ENCODE results near the gene ENKD1.

ENKD1 gene

GRCh38 chr16:67650023-67650422 lies 16.5 kb downstream of the ENKD1 start:
- no peak for DNase-seq (ENCODE audit: low read depth)

GRCh38 chr16:67649494-67649931 lies 17.0 kb downstream of the ENKD1 start:
- DNase-seq (ENCODE audit: low read depth) = no peak

- no peak for DNase-seq (ENCODE audit: low read depth)
Observed at GRCh38 chr16:67648764-67649407, 17.7 kb downstream of the ENKD1 start.

- DNase-seq (ENCODE audit: low read depth) = no peak
Observed at GRCh38 chr16:67648088-67648763, 18.3 kb downstream of the ENKD1 start.

- no peak for DNase-seq (ENCODE audit: low read depth)
Observed at GRCh38 chr16:67647681-67648080, 18.9 kb downstream of the ENKD1 start.

- no peak for DNase-seq (ENCODE audit: low read depth)
Observed at GRCh38 chr16:67647111-67647651, 19.4 kb downstream of the ENKD1 start.

GRCh38 chr16:67645397-67646121 lies 21.0 kb downstream of the ENKD1 start:
- no peak for DNase-seq (ENCODE audit: low read depth)

GRCh38 chr16:67644038-67644437 lies 22.5 kb downstream of the ENKD1 start:
- DNase-seq (ENCODE audit: low read depth) = no peak

GRCh38 chr16:67641779-67642708 lies 24.5 kb downstream of the ENKD1 start:
- DNase-seq (ENCODE audit: low read depth) = no peak

- no peak for DNase-seq (ENCODE audit: low read depth)
Observed at GRCh38 chr16:67637625-67638024, 28.9 kb downstream of the ENKD1 start.

- DNase-seq (ENCODE audit: low read depth) = no peak
Observed at GRCh38 chr16:67636713-67637112, 29.8 kb downstream of the ENKD1 start.

GRCh38 chr16:67632415-67633172 lies 34.0 kb downstream of the ENKD1 start:
- no peak for DNase-seq (ENCODE audit: low read depth)

GRCh38 chr16:67628216-67628615 lies 38.3 kb downstream of the ENKD1 start:
- no peak for DNase-seq (ENCODE audit: low read depth)

GRCh38 chr16:67613808-67614207 lies 52.7 kb downstream of the ENKD1 start:
- no peak for DNase-seq (ENCODE audit: low read depth)

Data from T follicular helper cell (primary cell).